NCI-H2107 treated with DMSO at 0.1 percent for 48 hours (cell line): ENCODE data around the gene EPHA3.

ENCODE experiments used
- DNase-seq: peaks from one replicate; lab custom pipeline; 2025; ENCODE audit not compliant: unreplicated experiment; lab: John Stamatoyannopoulos, UW

The EPHA3 gene

DNA sequence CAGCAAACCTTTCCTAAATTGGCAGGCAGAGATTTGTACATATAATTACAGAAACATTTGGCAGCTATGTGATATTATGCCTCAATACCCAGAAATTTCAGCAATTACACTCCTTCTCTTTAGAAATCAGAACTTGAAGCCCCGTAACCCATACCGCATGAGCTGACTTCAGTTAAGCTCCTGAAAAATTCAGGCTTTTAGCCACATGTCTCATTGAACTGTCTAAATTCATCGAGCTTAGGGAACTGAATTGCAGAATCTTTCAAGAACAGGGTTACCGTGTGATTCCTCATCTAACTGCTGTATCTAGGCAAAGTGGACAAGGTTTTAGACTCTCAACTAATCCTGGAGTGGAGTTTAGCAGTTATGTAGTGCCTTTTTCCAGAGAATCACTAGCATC lies 333.0 kb downstream of the EPHA3 start:
- DNase-seq: no peak

- DNase-seq: no peak
Measured at GRCh38 chr3:89441141-89441540, 333.7 kb downstream of the EPHA3 start.

- DNase-seq: no peak
Measured at GRCh38 chr3:89446593-89446992, 339.2 kb downstream of the EPHA3 start.

GRCh38 chr3:89447243-89447642 lies 339.8 kb downstream of the EPHA3 start:
- DNase-seq: no peak

GRCh38 chr3:89449086-89449485 lies 341.7 kb downstream of the EPHA3 start:
- no peak for DNase-seq

DNA sequence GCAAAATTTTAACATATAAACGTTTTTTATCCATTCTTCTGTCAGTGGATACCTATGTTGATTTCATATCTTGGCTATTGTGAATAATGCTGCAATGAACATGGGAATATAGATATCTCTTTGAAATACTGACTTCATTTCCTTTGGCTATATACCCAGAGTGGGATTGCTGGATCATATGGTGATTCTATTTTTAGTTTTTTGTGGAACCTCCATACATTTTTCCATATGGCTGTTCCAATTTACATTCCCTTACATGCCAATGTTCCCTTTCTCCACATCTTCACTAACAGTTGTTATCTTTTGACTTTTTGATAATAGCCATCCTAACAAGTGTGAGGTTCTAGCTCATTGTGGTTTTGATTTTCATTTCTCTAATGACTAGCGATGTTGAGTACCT lies 344.6 kb downstream of the EPHA3 start:
- DNase-seq: no peak

DNA sequence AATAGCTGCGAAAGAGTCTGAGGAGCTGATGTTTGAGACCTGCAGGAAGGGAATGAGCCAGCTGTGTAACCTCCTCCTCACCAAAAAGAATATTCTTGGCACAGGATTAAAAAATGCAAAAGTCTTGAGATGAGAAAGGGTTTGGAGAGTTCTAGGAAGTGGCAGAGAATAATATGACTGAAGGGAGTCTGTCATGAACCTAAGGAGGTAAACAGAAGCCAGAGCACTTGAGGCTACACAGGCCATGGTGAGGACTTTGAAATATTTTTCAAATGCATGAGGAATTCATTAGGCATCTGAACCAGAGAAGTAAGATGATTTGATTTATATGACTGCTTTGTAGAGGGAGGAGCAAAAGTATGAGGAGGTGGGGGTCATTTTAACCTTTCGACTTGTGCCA lies 347.8 kb downstream of the EPHA3 start:
- DNase-seq: no peak

GRCh38 chr3:89467898-89468363 lies 360.5 kb downstream of the EPHA3 start:
- no peak for DNase-seq

DNA sequence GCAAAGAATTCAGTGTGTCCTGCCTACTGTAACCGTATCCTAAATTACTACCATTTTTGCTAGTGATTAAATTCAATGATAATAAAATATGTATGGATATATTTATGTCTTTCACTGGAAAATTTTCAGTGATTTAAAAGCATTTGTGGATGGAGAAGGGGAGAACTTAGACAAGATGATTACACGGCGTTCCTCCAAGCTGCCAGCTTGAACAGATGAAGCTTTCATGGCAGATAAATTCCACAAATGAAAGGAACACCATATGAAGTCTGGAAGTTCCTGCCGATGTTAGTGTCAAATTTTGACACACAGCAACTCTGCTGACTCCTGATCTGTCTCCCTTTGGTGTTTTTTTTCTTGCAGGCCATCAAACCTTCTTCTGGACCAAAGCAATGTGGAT lies 364.7 kb downstream of the EPHA3 start:
- no peak for DNase-seq

DNA sequence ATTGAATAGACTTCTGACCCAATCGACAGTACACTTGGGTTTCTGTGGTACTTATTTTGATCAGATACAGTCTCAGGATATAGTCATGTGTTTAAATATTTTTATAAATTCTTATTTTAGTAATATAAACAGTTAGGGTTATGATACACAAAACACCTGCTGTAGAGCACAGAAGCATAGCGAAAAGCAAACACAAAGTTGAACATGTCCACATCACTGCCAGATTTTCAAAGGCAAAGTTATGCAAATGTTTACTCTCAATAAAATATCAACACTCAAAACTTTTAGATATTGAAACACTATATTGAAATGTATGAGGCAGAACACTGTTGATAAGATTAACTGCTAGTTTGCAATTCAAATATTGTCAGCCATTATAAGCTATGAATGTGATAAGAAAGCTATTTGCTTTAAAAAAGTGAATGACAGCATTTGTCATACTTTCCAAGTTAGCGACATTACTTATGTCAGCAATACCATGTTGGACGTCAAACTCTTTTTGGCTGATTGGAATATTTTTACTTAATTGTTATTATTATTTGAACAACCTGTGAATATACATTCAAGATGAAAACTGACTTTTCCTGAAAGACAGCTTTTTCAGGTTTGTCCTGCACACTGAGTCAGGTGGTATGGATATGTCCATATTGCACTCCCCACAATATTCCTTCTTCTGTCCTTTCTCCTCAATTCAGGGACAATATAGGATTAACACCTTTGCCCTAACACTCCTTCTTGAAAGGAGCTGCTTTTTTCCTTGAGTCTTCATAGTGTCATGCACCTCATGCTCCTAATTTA lies 367.1 kb downstream of the EPHA3 start:
- no peak for DNase-seq

DNA sequence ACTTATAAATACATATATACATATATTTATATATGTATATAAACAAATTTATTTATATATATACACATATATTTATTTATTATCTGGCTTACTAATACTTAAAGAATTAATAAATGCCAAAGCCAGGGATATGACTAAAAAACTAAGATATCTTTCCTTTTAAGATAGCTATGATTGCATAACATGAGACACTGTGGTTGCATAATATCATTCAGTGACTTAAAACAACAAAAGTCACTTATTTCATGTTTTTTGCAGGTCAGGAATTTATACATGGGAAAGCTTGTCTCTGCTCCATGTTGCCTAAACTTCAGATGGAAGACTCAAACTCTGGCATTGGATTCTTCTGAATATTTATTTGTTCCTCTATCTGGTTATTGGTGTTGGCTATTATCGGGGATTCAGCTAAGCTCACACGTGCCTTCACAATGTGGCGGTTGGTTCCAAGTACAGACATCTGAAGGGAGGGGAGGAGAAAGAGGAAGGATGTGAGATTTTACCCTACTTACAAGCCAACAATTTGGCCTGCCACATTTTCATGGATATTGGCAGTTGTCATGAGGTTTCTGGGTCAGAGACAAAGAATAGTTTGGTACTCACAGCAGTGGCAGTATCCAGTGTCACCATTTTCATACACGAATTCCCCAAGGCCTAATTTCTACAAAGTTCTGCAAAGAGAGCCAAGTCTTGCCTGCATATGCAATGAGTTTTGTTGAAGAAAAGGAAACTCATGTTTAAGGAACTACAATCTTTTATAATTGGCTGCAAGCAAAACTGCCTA lies 381.6 kb downstream of the EPHA3 start:
- DNase-seq: no peak

- no peak for DNase-seq
Measured at GRCh38 chr3:89490129-89490528, 382.7 kb downstream of the EPHA3 start.

GRCh38 chr3:89494734-89495133 lies 387.3 kb downstream of the EPHA3 start:
- no peak for DNase-seq

- no peak for DNase-seq
Measured at GRCh38 chr3:89503891-89504391, 396.5 kb downstream of the EPHA3 start.

DNA sequence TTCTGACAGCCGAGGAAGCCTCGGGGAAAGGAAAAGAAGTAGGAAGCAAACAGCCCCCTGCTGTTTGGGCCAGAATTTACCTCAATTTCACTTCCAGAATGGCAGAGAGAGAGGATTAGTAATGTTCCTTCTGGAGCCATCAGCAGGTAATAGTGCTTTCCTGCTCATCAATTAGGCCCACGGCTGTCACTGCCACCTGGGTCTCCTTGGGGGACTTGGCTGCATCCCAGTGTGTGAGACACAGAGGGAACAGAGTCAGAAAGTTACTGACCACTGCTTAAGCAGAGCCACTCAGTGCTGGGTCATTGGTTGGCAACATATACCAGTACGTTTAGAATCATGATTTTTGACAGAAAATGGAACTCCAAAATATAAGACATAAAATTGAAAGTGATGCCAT lies 397.0 kb downstream of the EPHA3 start:
- no peak for DNase-seq

DNA sequence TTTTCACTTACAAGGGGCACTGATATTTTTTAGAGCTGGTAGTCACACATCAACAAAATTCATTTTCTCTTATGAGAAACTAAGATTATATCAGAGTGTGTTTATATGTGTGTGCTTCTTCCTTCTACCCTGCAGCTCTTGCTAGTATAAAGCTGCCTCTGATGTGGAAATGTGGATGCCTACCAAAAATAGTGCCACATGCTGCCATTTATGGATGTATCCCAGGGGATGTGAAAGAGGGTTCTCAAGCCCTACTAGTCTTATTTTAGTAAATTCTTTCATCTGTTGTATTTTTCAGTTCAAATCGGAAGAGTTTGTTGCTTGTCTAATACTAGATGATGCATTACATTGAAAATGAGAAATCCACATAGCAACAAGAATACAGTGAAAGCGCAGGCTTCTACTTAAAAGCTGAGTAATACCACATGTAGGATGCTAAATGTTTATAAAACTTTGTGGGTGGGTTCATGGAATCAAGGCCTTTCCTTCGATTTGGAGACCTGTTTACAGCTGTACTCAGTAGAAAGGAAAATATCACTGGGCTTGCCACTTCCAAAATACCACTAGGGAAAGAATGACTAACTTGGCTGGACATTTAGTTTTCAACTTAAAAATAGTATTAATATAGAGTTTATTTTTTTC lies 399.2 kb downstream of the EPHA3 start:
- no peak for DNase-seq

DNA sequence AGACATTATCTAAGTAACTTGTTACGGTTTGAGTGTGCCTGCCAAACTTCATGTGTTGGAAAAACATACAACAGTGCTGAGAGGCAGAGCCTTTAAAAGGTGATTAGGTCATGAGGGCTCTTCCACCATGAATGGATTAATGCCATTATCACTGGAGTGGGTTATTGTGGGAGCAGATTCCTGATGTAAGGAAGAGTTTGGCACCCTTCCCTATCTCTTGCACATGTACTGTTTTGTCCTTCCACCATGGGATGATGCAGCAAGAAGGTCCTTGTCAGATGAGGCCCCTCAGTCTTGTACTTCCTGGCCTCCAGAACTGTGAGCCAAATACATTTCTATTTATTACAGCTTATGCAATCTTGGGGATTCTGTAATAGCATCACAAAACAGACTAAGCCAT lies 413.9 kb downstream of the EPHA3 start:
- DNase-seq: no peak

GRCh38 chr3:89522155-89522554 lies 414.7 kb downstream of the EPHA3 start:
- DNase-seq: no peak

- no peak for DNase-seq
Measured at GRCh38 chr3:89525609-89526008, 418.2 kb downstream of the EPHA3 start.

GRCh38 chr3:89527736-89528305 lies 420.4 kb downstream of the EPHA3 start:
- DNase-seq: no peak
